Mesenchymal stem cell (in vitro differentiated cells and primary cell): Measurements from ENCODE around the gene BAHD1.

ENCODE experiments used
- DNase-seq: peaks from one replicate; pipeline ENCODE4 v3.0.0-alpha.2; 2013
- H2AFZ ChIP-seq: one replicate; pipeline ENCODE4 v1.6.1; 2013; ENCODE audit warnings: low read depth, mild to moderate bottlenecking, control low read depth, inconsistent platforms, low read length, moderate library complexity
- H2AK5ac ChIP-seq: 2 replicates; pipeline ENCODE4 v1.6.1; 2013; ENCODE audit warnings: low read length, moderate library complexity, mild to moderate bottlenecking, inconsistent platforms; ENCODE audit not compliant: severe bottlenecking
- H2BK120ac ChIP-seq: one replicate; pipeline ENCODE4 v1.6.1; 2013; ENCODE audit warnings: low read depth, mild to moderate bottlenecking, inconsistent platforms, low read length, moderate library complexity
- H2BK12ac ChIP-seq, 2 experiments: one replicate each; pipeline ENCODE4 v1.6.1; 2013; ENCODE audit warnings: inconsistent platforms in 2 of 2, low read length in 2 of 2, mild to moderate bottlenecking in 2 of 2, moderate library complexity in 2 of 2, control low read depth in 1 of 2
- H2BK15ac ChIP-seq: one replicate; pipeline ENCODE4 v1.6.1; 2013; ENCODE audit warnings: mild to moderate bottlenecking, low read depth, inconsistent platforms; ENCODE audit not compliant: poor library complexity, severe bottlenecking
- H2BK5ac ChIP-seq: 2 replicates; pipeline ENCODE4 v1.6.1; 2013; ENCODE audit warnings: low read depth, mild to moderate bottlenecking, low read length, control low read depth, inconsistent platforms; ENCODE audit not compliant: poor library complexity, severe bottlenecking
- H3K14ac ChIP-seq, 2 experiments: one replicate each; pipeline ENCODE4 v1.6.1; 2013; ENCODE audit warnings: inconsistent platforms in 2 of 2, low read length in 2 of 2, control low read depth in 1 of 2, mild to moderate bottlenecking in 1 of 2, moderate library complexity in 1 of 2
- H3K18ac ChIP-seq, 2 experiments: one replicate each; pipeline ENCODE4 v1.6.1; 2013; ENCODE audit warnings: inconsistent platforms in 2 of 2, low read length in 2 of 2, control low read depth in 1 of 2, low read depth in 1 of 2, mild to moderate bottlenecking in 1 of 2
- H3K23ac ChIP-seq, 2 experiments: one replicate each; pipeline ENCODE4 v1.6.1; 2013; ENCODE audit warnings: inconsistent platforms in 2 of 2, low read length in 2 of 2, mild to moderate bottlenecking in 2 of 2, moderate library complexity in 2 of 2, control low read depth in 1 of 2
- H3K27ac ChIP-seq: 2 replicates; pipeline ENCODE4 v1.5.1; 2013; ENCODE audit warnings: mild to moderate bottlenecking, moderate library complexity, low read length, control low read depth, inconsistent platforms; ENCODE audit not compliant: poor library complexity, severe bottlenecking
- H3K27me3 ChIP-seq, 2 experiments: 2 replicates each; pipeline versions ENCODE4 v1.6.1 to v1.7.0; 2013; ENCODE audit warnings: low read length in 2 of 2, mild to moderate bottlenecking in 2 of 2, moderate library complexity in 2 of 2, control low read depth in 1 of 2, inconsistent platforms in 1 of 2; ENCODE audit not compliant: control insufficient read depth in 1 of 2, insufficient read depth in 1 of 2
- H3K36me3 ChIP-seq, 2 experiments: 2 replicates each; pipeline versions ENCODE4 v1.6.1 to v1.7.0; 2013; ENCODE audit warnings: low read length in 2 of 2, control low read depth in 1 of 2, inconsistent platforms in 1 of 2, low read depth in 1 of 2, mild to moderate bottlenecking in 1 of 2; ENCODE audit not compliant: insufficient read depth in 2 of 2, control insufficient read depth in 1 of 2
- H3K4ac ChIP-seq, 2 experiments: one replicate each; pipeline ENCODE4 v1.6.1; 2013; ENCODE audit warnings: inconsistent platforms in 2 of 2, low read length in 2 of 2, mild to moderate bottlenecking in 2 of 2, moderate library complexity in 2 of 2, control low read depth in 1 of 2, low read depth in 1 of 2
- H3K4me1 ChIP-seq: 2 replicates; pipeline ENCODE4 v1.6.1; 2013; ENCODE audit warnings: low read depth, low read length, control low read depth; ENCODE audit not compliant: control insufficient read depth, insufficient read depth
- H3K4me2 ChIP-seq: 2 replicates; pipeline ENCODE4 v1.6.1; 2013; ENCODE audit warnings: low read length, mild to moderate bottlenecking, inconsistent platforms; ENCODE audit not compliant: poor library complexity, severe bottlenecking
- H3K4me3 ChIP-seq, 2 experiments: 2 replicates each; pipeline versions ENCODE4 v1.5.1 to v1.7.0; 2013; ENCODE audit warnings: low read length in 2 of 2, mild to moderate bottlenecking in 2 of 2, control low read depth in 1 of 2, low read depth in 1 of 2; ENCODE audit not compliant: insufficient read depth in 1 of 2
- H3K79me1 ChIP-seq: replicated peaks from 2 replicates; pipeline ENCODE4 v1.6.1; 2013; ENCODE audit warnings: mild to moderate bottlenecking, control low read depth, low read length, inconsistent platforms; ENCODE audit not compliant: poor library complexity, severe bottlenecking
- H3K9ac ChIP-seq: 2 replicates; pipeline ENCODE4 v1.7.0; 2013; ENCODE audit warnings: mild to moderate bottlenecking, low read length, moderate library complexity
- H3K9me3 ChIP-seq: 2 replicates; pipeline ENCODE4 v1.7.0; 2013; ENCODE audit warnings: mild to moderate bottlenecking, low read length; ENCODE audit not compliant: control insufficient read depth
- H4K8ac ChIP-seq: one replicate; pipeline ENCODE4 v1.6.1; 2013; ENCODE audit warnings: inconsistent platforms, mild to moderate bottlenecking, low read length, moderate library complexity
- H4K91ac ChIP-seq: one replicate; pipeline ENCODE4 v1.6.1; 2013; ENCODE audit warnings: mild to moderate bottlenecking, low read length, inconsistent platforms
- WGBS: methylation state at CpG from one replicate; pipeline ENCODE4 v1.1.7; 2013; ENCODE audit warnings: mixed read lengths; 5-methylcytosine and 5-hydroxymethylcytosine counted together

BAHD1 gene

GRCh38 chr15:40420071-40420713 is 20.6 kb upstream of the BAHD1 start:
- H4K8ac ChIP-seq, result no peak overlapping the region
- no peak overlapping the region for H3K27ac ChIP-seq
- H3K9me3 ChIP-seq, result no peaks in the 10 kb centered on the region
- no peak overlapping the region for H2BK12ac ChIP-seq
- no peak overlapping the region for H3K14ac ChIP-seq
- no peak overlapping the region for H3K4ac ChIP-seq
- H3K4me1 ChIP-seq, result peaks cover 8% of the 10 kb centered on the region
- no peak overlapping the region for H4K91ac ChIP-seq
- 96% methylated on average over 10 of the region's 11 CpGs for WGBS
- no peak overlapping the region for H2BK5ac ChIP-seq
- H3K18ac ChIP-seq, result no peak overlapping the region
- peaks cover 29 to 30% of the 10 kb centered on the region in 2 experiments for H3K36me3 ChIP-seq
- H2BK15ac ChIP-seq, result no peak overlapping the region
- H2AFZ ChIP-seq, result no peak overlapping the region
- H2BK120ac ChIP-seq, result no peak overlapping the region
- no peak overlapping the region for H3K4me2 ChIP-seq
- no peak overlapping the region for H3K9ac ChIP-seq
- no peak overlapping the region for H3K4me3 ChIP-seq
- no peak for DNase-seq
- peaks cover 0 to 7% of the 10 kb centered on the region in 2 experiments for H3K27me3 ChIP-seq
- H3K79me1 ChIP-seq, result no peaks in the 10 kb centered on the region
- no peak overlapping the region for H2AK5ac ChIP-seq
- no peak overlapping the region for H3K23ac ChIP-seq

DNA sequence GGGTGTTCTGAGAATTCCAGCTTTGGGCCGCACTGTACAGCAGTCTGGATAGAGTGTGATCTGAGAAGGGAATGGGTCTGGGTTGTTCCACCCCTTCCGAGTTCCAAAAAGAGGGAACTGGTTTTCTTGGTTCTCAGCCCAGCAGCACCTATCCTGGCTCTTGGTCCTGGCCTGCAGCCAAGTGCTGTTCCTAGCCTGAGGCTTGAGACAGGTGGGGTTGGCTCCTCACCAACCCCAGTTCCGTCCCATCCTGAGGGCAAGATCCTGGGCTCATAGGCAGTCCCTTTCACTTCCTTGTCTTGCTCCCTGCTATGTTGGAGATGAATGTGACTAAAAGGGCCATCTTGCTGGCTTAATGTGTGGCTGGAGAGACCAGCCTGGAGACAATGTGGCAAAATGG is 20.0 kb upstream of the BAHD1 start:
- Histone ChIP-seq H4K8ac (no peak overlapping the region), H2AK5ac (no peak overlapping the region), H3K9ac (no peak overlapping the region), H2BK12ac (no peak overlapping the region), H3K4me2 (no peak overlapping the region), H3K14ac (no peak overlapping the region), H3K18ac (no peak overlapping the region), H2BK120ac (no peak overlapping the region), H3K36me3 (peaks cover 23 to 24% of the 10 kb centered on the region in 2 experiments), H3K9me3 (no peaks in the 10 kb centered on the region), H3K27ac (no peak overlapping the region), H3K27me3 (peaks cover 0 to 7% of the 10 kb centered on the region in 2 experiments), H3K79me1 (no peaks in the 10 kb centered on the region), H2BK5ac (no peak overlapping the region), H4K91ac (no peak overlapping the region), H2BK15ac (no peak overlapping the region), H3K4me1 (peaks cover 8% of the 10 kb centered on the region), H3K4me3 (no peak overlapping the region), H2AFZ (no peak overlapping the region), H3K4ac (no peak overlapping the region), H3K23ac (no peak overlapping the region)
- WGBS, result 84% methylated on average over 3 of the region's 3 CpGs
- no peak for DNase-seq

DNA sequence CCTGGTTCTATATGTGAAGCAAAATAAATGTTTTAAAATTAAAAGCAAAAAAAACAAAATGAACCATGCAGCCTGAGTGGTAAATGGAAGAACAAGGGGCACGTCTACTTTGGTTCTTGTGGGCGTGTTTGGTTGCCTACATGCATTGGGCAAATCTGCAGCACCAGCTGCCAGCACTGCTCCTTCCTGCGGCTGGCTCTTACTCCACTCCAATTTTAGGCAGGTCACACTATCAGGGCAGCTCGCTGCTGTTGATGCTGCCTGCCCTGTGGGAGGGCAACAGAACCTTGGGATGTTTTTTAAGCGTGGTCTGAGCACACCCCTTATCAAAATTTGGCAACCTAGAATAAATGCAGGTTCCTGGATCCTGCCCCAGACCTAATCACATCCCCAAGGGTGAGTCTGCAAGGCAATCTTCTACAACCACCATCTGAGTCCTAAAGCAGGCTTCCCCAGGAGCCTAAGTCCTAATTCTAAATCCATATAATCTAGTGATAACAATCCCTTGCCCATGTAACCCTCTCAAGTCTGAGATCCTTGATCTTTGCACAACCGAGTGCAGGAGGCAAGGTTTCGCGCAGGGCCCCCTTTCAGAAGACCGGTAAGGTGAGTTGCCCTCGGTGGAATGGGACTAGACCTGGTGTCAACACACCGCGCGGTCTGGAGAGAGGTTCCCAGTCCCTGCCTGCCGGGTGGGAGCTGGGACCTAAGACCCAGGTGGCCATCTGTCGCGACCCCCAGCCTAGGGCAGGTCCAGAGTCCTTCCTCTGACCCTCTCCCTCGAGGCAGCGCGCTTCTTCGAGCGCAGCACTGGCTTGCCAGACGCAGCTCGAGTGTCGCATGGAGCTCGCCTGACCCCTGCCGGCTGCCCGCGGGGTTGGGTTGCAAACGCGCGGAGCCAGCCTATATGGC is 19.3 kb upstream of the BAHD1 start:
- no peak overlapping the region for H3K27ac ChIP-seq
- peaks cover 0 to 7% of the 10 kb centered on the region in 2 experiments for H3K27me3 ChIP-seq
- no peak overlapping the region for H2BK5ac ChIP-seq
- H3K9me3 ChIP-seq, result no peaks in the 10 kb centered on the region
- H3K23ac ChIP-seq, result no peak overlapping the region
- peak overlapping the region in 1 of 2 experiments; percentile 10 for H3K4me3 ChIP-seq
- no peak overlapping the region for H4K91ac ChIP-seq
- H3K79me1 ChIP-seq, result no peaks in the 10 kb centered on the region
- peaks cover 8% of the 10 kb centered on the region for H3K4me1 ChIP-seq
- H3K14ac ChIP-seq, result peak overlapping the region in 1 of 2 experiments; percentile 69
- H2AFZ ChIP-seq, result no peak overlapping the region
- peak overlapping the region in 1 of 2 experiments; percentile 55 for H2BK12ac ChIP-seq
- H3K4me2 ChIP-seq, result peak overlapping the region; percentile 53
- no peak overlapping the region for H2AK5ac ChIP-seq
- H3K36me3 ChIP-seq, result peaks cover 16 to 17% of the 10 kb centered on the region in 2 experiments
- H3K4ac ChIP-seq, result no peak overlapping the region
- peak; percentile 59 for DNase-seq
- H3K18ac ChIP-seq, result no peak overlapping the region
- no peak overlapping the region for H2BK15ac ChIP-seq
- WGBS, result 18% methylated on average over 31 of the region's 31 CpGs
- H4K8ac ChIP-seq, result peak overlapping the region; percentile 35
- H2BK120ac ChIP-seq, result no peak overlapping the region
- H3K9ac ChIP-seq, result peak overlapping the region; percentile 7

DNA sequence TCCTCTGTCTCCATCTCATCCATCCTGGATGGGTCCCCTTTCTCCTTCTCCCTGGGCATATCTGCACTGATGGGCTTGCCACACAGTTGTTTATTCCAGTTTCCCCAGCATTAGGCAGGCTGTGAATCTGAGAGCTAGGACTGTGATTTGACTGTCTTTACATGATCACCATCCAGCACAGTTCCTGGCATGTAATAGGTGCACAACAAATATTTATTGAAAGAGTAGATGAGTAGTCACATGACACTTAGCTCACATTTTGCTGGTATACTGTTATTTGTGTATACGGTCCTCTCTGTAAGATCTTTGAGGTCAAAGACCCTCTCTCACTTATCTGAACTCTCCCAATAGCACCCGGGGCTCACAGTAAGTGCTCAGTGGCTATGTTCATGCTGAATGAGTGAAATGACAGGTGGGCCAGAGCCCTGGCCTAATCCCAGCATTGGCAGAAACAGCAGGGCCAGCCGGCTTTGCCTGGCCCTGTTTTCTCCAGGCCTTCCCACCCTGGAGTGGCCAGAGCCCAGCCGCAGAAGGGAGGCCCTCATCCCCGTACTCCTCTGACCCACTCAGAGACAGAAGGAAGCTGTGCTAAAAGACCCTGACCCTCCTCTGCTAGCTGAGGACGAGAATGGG is 16.2 kb upstream of the BAHD1 start:
- WGBS, result 100% methylated on average over 2 of the region's 6 CpGs
- H3K4me1 ChIP-seq, result peaks cover 8% of the 10 kb centered on the region
- no peak overlapping the region for H2BK12ac ChIP-seq
- no peak overlapping the region for H3K9ac ChIP-seq
- H2BK15ac ChIP-seq, result no peak overlapping the region
- no peak overlapping the region for H3K18ac ChIP-seq
- H2AK5ac ChIP-seq, result no peak overlapping the region
- H3K4me3 ChIP-seq, result no peak overlapping the region
- H3K23ac ChIP-seq, result no peak overlapping the region
- no peak overlapping the region for H3K27ac ChIP-seq
- H3K27me3 ChIP-seq, result peaks cover 9 to 26% of the 10 kb centered on the region in 2 experiments
- H3K4ac ChIP-seq, result no peak overlapping the region
- no peak overlapping the region for H2BK120ac ChIP-seq
- H3K36me3 ChIP-seq, result peaks cover 0 to 5% of the 10 kb centered on the region in 2 experiments
- H4K91ac ChIP-seq, result no peak overlapping the region
- H4K8ac ChIP-seq, result no peak overlapping the region
- no peaks in the 10 kb centered on the region for H3K79me1 ChIP-seq
- no peak overlapping the region for H2AFZ ChIP-seq
- H2BK5ac ChIP-seq, result no peak overlapping the region
- H3K4me2 ChIP-seq, result no peak overlapping the region
- no peak for DNase-seq
- H3K9me3 ChIP-seq, result no peaks in the 10 kb centered on the region
- H3K14ac ChIP-seq, result no peak overlapping the region
